ENCODE measurements around the gene PPM1D. TPM values are rescaled to one million over a fixed set of nuclear protein-coding genes. Genes with fewer than 3 reads are reported as not detected.

Gene PPM1D
- total RNA-seq, 1 experiment from 2014 or later: 19.0 TPM

- Histone ChIP-seq H3K79me1 (ENCODE audit: insufficient read depth, low read depth, low read length, poor library complexity, severe bottlenecking) (no peaks in the 10 kb centered on the region), H3K23ac (ENCODE audit: insufficient read length, low read depth, low read length) (no peak overlapping the region), H3K79me2 (ENCODE audit: insufficient read depth, low read length) (no peaks in the 10 kb centered on the region), H3K23me2 (ENCODE audit: insufficient read length, low read depth, low read length, poor library complexity, severe bottlenecking) (peaks cover 9% of the 10 kb centered on the region), H3K4ac (ENCODE audit: low read depth, low read length) (no peak overlapping the region), H2AK5ac (ENCODE audit: insufficient read length, low read length) (no peak overlapping the region), H3K18ac (ENCODE audit: insufficient read length, low read depth, low read length) (no peak overlapping the region), H4K20me1 (ENCODE audit: control insufficient read depth, insufficient read depth, insufficient read length) (no peaks in the 10 kb centered on the region), H3K9ac (ENCODE audit: extremely low read depth, insufficient read length, low read length) (peak overlapping the region; percentile 71), H4K91ac (ENCODE audit: insufficient read length, low read depth, low read length) (no peak overlapping the region), H2BK12ac (ENCODE audit: insufficient read length, low read depth, low read length) (no peak overlapping the region), H2AFZ (ENCODE audit: low read length) (no peak overlapping the region), H4K5ac (ENCODE audit: insufficient read length, low read depth, low read length) (no peak overlapping the region), H4K8ac (replicated peaks; ENCODE audit: insufficient read length, low read depth, low read length) (no peak overlapping the region), H3K9me3 (ENCODE audit: control insufficient read depth, low read depth, low read length) (no peaks in the 10 kb centered on the region), H2BK15ac (ENCODE audit: low read depth, low read length) (no peak overlapping the region), H2BK5ac (ENCODE audit: insufficient read length, low read length) (no peak overlapping the region), H2BK120ac (ENCODE audit: low read depth, low read length, poor library complexity, severe bottlenecking) (no peak overlapping the region), H3K27ac (ENCODE audit: insufficient read length, low read depth, low read length) (no peak overlapping the region), H3K27me3 (ENCODE audit: insufficient read depth, low read length) (no peaks in the 10 kb centered on the region), H2BK20ac (ENCODE audit: low read depth, low read length, poor library complexity, severe bottlenecking) (no peak overlapping the region), H3K14ac (ENCODE audit: insufficient read depth, low read length) (no peak overlapping the region), H3K56ac (ENCODE audit: insufficient read length, low read depth, low read length) (no peak overlapping the region), H3K4me1 (ENCODE audit: insufficient read depth, low read length) (no peaks in the 10 kb centered on the region), H3T11ph (ENCODE audit: low read length) (no peak overlapping the region), H3K4me2 (ENCODE audit: insufficient read depth, insufficient read length, low read length) (peak overlapping the region; percentile 85)
- Mint-ChIP-seq H3K27ac (peak overlapping the region in 1 of 3 experiments; percentile 44; a peak in 1 of 7 replicates), H3K4me1 (peaks cover 9 to 13% of the 10 kb centered on the region in 2 experiments), H3K27me3 (ENCODE audit: low read depth) (no peaks in the 10 kb centered on the region), H3K9me3 (peaks cover 0 to 1% of the 10 kb centered on the region in 2 experiments; a peak in 2 of 5 replicates), H3K36me3 (ENCODE audit: insufficient read depth in 1 of 3, low read depth in 3 of 3) (no peaks in the 10 kb centered on the region), H3K4me3 (peak overlapping the region; percentile 95 to 99)
- no peak for TF ChIP-seq CTCF (conservative IDR thresholded peaks at IDR 0.05)
- no peak for DNase-seq
- no CpG with 5 or more reads among the region's 17 CpGs for WGBS (ENCODE audit: extremely low coverage, insufficient read length, low lambda C conversion rate)
These were observed 76.8 kb downstream of the PPM1D start for GRCh38 chr17:60676758-60677307.
